ENCODE data around the gene TRIM45.
"Not testable (repeated sequence)": the region's sequence is repeated elsewhere in the genome, so short reads cannot be mapped to it uniquely, and the experiment has no call there.

The TRIM45 gene

GRCh38 chr1:117105722-117106121 lies 15.8 kb downstream of the TRIM45 start:
- Histone ChIP-seq H3K27ac (ENCODE audit: low read depth in 2 of 2, low read length in 2 of 2) (no peak overlapping the region), H3K9ac (ENCODE audit: low read depth in 1 of 2, low read length in 2 of 2) (no peak overlapping the region), H3K27me3 (ENCODE audit: control insufficient read depth in 2 of 2, insufficient read depth in 2 of 2, low read length in 2 of 2) (no peaks in the 10 kb centered on the region), H3K4me3 (ENCODE audit: low read length in 2 of 2) (no peak overlapping the region), H3K9me3 (ENCODE audit: control insufficient read depth in 2 of 2, low read length in 2 of 2) (no peaks in the 10 kb centered on the region), H3K4me1 (ENCODE audit: control insufficient read depth in 2 of 2, insufficient read depth in 2 of 2, low read length in 2 of 2) (no peaks in the 10 kb centered on the region), H3K36me3 (ENCODE audit: control insufficient read depth in 2 of 2, insufficient read depth in 2 of 2, low read length in 2 of 2) (peaks cover 13 to 17% of the 10 kb centered on the region in 2 donors)

- Histone ChIP-seq H3K4me1 (ENCODE audit: control insufficient read depth in 2 of 2, insufficient read depth in 2 of 2, low read length in 2 of 2) (no peaks in the 10 kb centered on the region), H3K9me3 (ENCODE audit: control insufficient read depth in 2 of 2, low read length in 2 of 2) (no peaks in the 10 kb centered on the region), H3K36me3 (ENCODE audit: control insufficient read depth in 2 of 2, insufficient read depth in 2 of 2, low read length in 2 of 2) (peaks cover 15 to 23% of the 10 kb centered on the region in 2 donors), H3K27me3 (ENCODE audit: control insufficient read depth in 2 of 2, insufficient read depth in 2 of 2, low read length in 2 of 2) (no peaks in the 10 kb centered on the region), H3K9ac (ENCODE audit: low read depth in 1 of 2, low read length in 2 of 2) (no peak overlapping the region), H3K27ac (ENCODE audit: low read depth in 2 of 2, low read length in 2 of 2) (no peak overlapping the region), H3K4me3 (ENCODE audit: low read length in 2 of 2) (no peak overlapping the region)
Measured at GRCh38 chr1:117104986-117105385, 16.6 kb downstream of the TRIM45 start.

- H3K4me3 ChIP-seq (ENCODE audit: low read length in 2 of 2); H3K27me3 ChIP-seq (ENCODE audit: control insufficient read depth in 2 of 2, insufficient read depth in 2 of 2, low read length in 2 of 2); H3K27ac ChIP-seq (ENCODE audit: low read depth in 2 of 2, low read length in 2 of 2); H3K4me1 ChIP-seq (ENCODE audit: control insufficient read depth in 2 of 2, insufficient read depth in 2 of 2, low read length in 2 of 2); H3K9ac ChIP-seq (ENCODE audit: low read depth in 1 of 2, low read length in 2 of 2); H3K9me3 ChIP-seq (ENCODE audit: control insufficient read depth in 2 of 2, low read length in 2 of 2): not testable (repeated sequence)
- peaks cover 34 to 35% of the 10 kb centered on the region in 2 donors for H3K36me3 ChIP-seq (ENCODE audit: control insufficient read depth in 2 of 2, insufficient read depth in 2 of 2, low read length in 2 of 2)
Measured at GRCh38 chr1:117101858-117102257, 19.7 kb downstream of the TRIM45 start.

GRCh38 chr1:117101334-117101733 lies 20.2 kb downstream of the TRIM45 start:
- Histone ChIP-seq H3K4me1 (ENCODE audit: control insufficient read depth in 2 of 2, insufficient read depth in 2 of 2, low read length in 2 of 2) (no peaks in the 10 kb centered on the region), H3K4me3 (ENCODE audit: low read length in 2 of 2) (no peak overlapping the region), H3K9ac (ENCODE audit: low read depth in 1 of 2, low read length in 2 of 2) (no peak overlapping the region), H3K27me3 (ENCODE audit: control insufficient read depth in 2 of 2, insufficient read depth in 2 of 2, low read length in 2 of 2) (no peaks in the 10 kb centered on the region), H3K9me3 (ENCODE audit: control insufficient read depth in 2 of 2, low read length in 2 of 2) (no peaks in the 10 kb centered on the region), H3K36me3 (ENCODE audit: control insufficient read depth in 2 of 2, insufficient read depth in 2 of 2, low read length in 2 of 2) (peaks cover 30 to 35% of the 10 kb centered on the region in 2 donors), H3K27ac (ENCODE audit: low read depth in 2 of 2, low read length in 2 of 2) (no peak overlapping the region)

DNA sequence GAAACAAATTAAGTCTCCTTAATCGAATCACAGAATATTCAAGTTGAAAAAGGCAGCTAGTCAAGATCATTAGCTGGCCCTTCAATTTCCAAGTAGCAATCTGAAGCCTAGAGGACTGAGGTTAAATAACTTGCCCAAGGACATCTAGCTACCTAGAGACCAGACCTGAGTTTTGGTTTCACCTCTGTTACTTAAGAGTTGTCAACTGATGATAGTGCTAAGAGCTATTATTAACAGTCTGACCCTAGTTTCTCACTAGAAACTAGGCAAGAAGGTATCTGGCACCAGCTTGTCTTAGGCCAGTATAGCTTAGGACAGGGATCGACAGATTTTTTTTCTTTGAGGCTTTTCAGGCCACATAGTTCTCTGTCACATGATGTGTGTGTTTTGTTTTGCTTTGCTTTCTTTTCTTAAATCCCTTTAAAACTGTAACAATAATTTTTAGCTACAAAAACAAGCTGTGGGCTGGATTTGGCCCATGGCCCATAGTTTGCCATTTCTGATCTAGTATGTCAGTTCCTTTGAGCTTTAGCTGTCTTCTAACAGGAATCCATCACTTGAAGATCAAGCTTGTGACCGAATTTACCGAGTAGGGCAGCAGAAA lies 23.2 kb downstream of the TRIM45 start:
- Histone ChIP-seq H3K9me3 (ENCODE audit: control insufficient read depth in 2 of 2, low read length in 2 of 2) (no peaks in the 10 kb centered on the region), H3K27ac (ENCODE audit: low read depth in 2 of 2, low read length in 2 of 2) (no peak overlapping the region), H3K4me3 (ENCODE audit: low read length in 2 of 2) (no peak overlapping the region), H3K27me3 (ENCODE audit: control insufficient read depth in 2 of 2, insufficient read depth in 2 of 2, low read length in 2 of 2) (no peaks in the 10 kb centered on the region), H3K9ac (ENCODE audit: low read depth in 1 of 2, low read length in 2 of 2) (no peak overlapping the region), H3K4me1 (ENCODE audit: control insufficient read depth in 2 of 2, insufficient read depth in 2 of 2, low read length in 2 of 2) (no peaks in the 10 kb centered on the region), H3K36me3 (ENCODE audit: control insufficient read depth in 2 of 2, insufficient read depth in 2 of 2, low read length in 2 of 2) (peaks cover 35 to 44% of the 10 kb centered on the region in 2 donors)

DNA sequence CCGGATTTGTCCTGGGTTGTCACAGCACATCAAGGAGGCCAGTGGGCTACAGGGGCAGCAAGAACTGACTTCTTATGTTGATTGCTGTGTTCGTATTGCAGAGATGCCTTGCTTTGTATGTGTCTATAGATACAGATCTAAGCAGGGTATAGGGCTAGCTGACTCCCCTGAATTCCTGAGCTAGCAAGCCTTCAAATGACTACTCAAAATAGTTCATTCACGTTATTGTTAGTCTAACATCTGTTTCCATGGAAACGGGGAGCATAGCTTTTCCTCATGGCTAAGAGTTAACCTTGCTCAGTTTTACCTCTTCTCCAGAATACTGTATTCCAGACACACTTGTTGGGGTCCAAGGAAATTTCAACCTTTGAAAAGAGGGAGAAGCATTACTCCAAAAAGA lies 24.1 kb downstream of the TRIM45 start:
- Histone ChIP-seq H3K27ac (ENCODE audit: low read depth in 2 of 2, low read length in 2 of 2) (no peak overlapping the region), H3K4me1 (ENCODE audit: control insufficient read depth in 2 of 2, insufficient read depth in 2 of 2, low read length in 2 of 2) (no peaks in the 10 kb centered on the region), H3K36me3 (ENCODE audit: control insufficient read depth in 2 of 2, insufficient read depth in 2 of 2, low read length in 2 of 2) (peaks cover 35 to 45% of the 10 kb centered on the region in 2 donors), H3K27me3 (ENCODE audit: control insufficient read depth in 2 of 2, insufficient read depth in 2 of 2, low read length in 2 of 2) (no peaks in the 10 kb centered on the region), H3K9ac (ENCODE audit: low read depth in 1 of 2, low read length in 2 of 2) (no peak overlapping the region), H3K4me3 (ENCODE audit: low read length in 2 of 2) (no peak overlapping the region), H3K9me3 (ENCODE audit: control insufficient read depth in 2 of 2, low read length in 2 of 2) (no peaks in the 10 kb centered on the region)

DNA sequence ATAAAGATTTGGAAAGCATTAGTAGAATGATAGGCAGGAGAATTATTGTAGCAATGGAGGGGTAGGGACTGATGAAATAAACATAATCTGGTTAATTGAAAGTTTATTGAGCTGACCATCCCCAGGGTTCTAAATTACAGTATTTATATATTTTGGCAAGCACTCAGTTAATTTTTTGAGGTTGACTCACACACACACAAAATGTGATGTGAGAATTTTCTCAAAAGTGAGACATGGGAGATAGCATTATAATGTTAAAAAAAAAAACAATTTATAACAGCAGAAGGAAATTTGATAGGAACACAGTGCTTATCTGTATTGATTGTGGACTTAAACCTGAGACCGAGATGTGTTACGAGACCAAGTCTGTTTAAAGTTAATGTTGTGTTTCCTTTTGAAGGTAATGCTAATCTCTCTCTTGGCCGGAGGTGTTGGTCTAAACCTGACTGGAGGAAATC lies 24.6 kb downstream of the TRIM45 start:
- Histone ChIP-seq H3K27ac (ENCODE audit: low read depth in 2 of 2, low read length in 2 of 2) (no peak overlapping the region), H3K27me3 (ENCODE audit: control insufficient read depth in 2 of 2, insufficient read depth in 2 of 2, low read length in 2 of 2) (no peaks in the 10 kb centered on the region), H3K4me3 (ENCODE audit: low read length in 2 of 2) (no peak overlapping the region), H3K9ac (ENCODE audit: low read depth in 1 of 2, low read length in 2 of 2) (no peak overlapping the region), H3K36me3 (ENCODE audit: control insufficient read depth in 2 of 2, insufficient read depth in 2 of 2, low read length in 2 of 2) (peaks cover 32 to 47% of the 10 kb centered on the region in 2 donors), H3K4me1 (ENCODE audit: control insufficient read depth in 2 of 2, insufficient read depth in 2 of 2, low read length in 2 of 2) (no peaks in the 10 kb centered on the region), H3K9me3 (ENCODE audit: control insufficient read depth in 2 of 2, low read length in 2 of 2) (no peaks in the 10 kb centered on the region)

- no peaks in the 10 kb centered on the region for H3K4me1 ChIP-seq (ENCODE audit: control insufficient read depth in 2 of 2, insufficient read depth in 2 of 2, low read length in 2 of 2)
- no peak overlapping the region for H3K9ac ChIP-seq (ENCODE audit: low read depth in 1 of 2, low read length in 2 of 2)
- no peak overlapping the region for H3K27ac ChIP-seq (ENCODE audit: low read depth in 2 of 2, low read length in 2 of 2)
- peaks cover 33 to 47% of the 10 kb centered on the region in 2 donors for H3K36me3 ChIP-seq (ENCODE audit: control insufficient read depth in 2 of 2, insufficient read depth in 2 of 2, low read length in 2 of 2)
- H3K27me3 ChIP-seq (ENCODE audit: control insufficient read depth in 2 of 2, insufficient read depth in 2 of 2, low read length in 2 of 2), result no peaks in the 10 kb centered on the region
- H3K9me3 ChIP-seq (ENCODE audit: control insufficient read depth in 2 of 2, low read length in 2 of 2), result no peaks in the 10 kb centered on the region
- H3K4me3 ChIP-seq (ENCODE audit: low read length in 2 of 2), result no peak overlapping the region
Measured at GRCh38 chr1:117094841-117095604, 26.5 kb downstream of the TRIM45 start.

GRCh38 chr1:117093870-117094621 lies 27.5 kb downstream of the TRIM45 start:
- H3K9me3 ChIP-seq (ENCODE audit: control insufficient read depth in 2 of 2, low read length in 2 of 2), result no peaks in the 10 kb centered on the region
- no peaks in the 10 kb centered on the region for H3K27me3 ChIP-seq (ENCODE audit: control insufficient read depth in 2 of 2, insufficient read depth in 2 of 2, low read length in 2 of 2)
- H3K36me3 ChIP-seq (ENCODE audit: control insufficient read depth in 2 of 2, insufficient read depth in 2 of 2, low read length in 2 of 2), result peaks cover 34 to 44% of the 10 kb centered on the region in 2 donors
- H3K9ac ChIP-seq (ENCODE audit: low read depth in 1 of 2, low read length in 2 of 2), result no peak overlapping the region
- H3K4me3 ChIP-seq (ENCODE audit: low read length in 2 of 2), result no peak overlapping the region
- peak overlapping the region in 1 of 2 donors; percentile 43 for H3K27ac ChIP-seq (ENCODE audit: low read depth in 2 of 2, low read length in 2 of 2)
- no peaks in the 10 kb centered on the region for H3K4me1 ChIP-seq (ENCODE audit: control insufficient read depth in 2 of 2, insufficient read depth in 2 of 2, low read length in 2 of 2)

DNA sequence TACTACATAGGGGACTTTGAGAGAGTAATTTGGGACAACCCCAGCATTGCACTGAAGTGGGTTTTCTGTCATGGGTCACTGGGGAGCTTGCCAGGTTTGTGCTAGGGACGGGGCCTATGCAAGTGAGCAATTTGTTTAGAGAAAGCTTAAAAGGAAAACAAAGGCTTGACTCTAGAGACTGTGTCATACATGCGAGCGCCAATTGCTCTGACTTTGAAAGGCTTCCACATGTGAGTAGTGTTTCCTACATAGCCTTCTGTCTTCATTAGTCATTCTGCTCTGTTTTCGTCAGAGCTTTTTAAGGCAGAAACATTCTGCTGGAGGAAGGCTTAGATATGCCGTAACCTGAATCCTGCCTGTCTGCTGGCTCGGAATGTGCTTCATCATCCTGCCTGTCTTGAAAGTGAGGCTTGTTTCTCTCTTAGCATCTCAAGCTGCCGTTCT lies 28.4 kb downstream of the TRIM45 start:
- H3K27me3 ChIP-seq (ENCODE audit: control insufficient read depth in 2 of 2, insufficient read depth in 2 of 2, low read length in 2 of 2), result no peaks in the 10 kb centered on the region
- H3K4me1 ChIP-seq (ENCODE audit: control insufficient read depth in 2 of 2, insufficient read depth in 2 of 2, low read length in 2 of 2), result no peaks in the 10 kb centered on the region
- peak overlapping the region in 1 of 2 donors; percentile 43 for H3K27ac ChIP-seq (ENCODE audit: low read depth in 2 of 2, low read length in 2 of 2)
- H3K9ac ChIP-seq (ENCODE audit: low read depth in 1 of 2, low read length in 2 of 2), result no peak overlapping the region
- H3K36me3 ChIP-seq (ENCODE audit: control insufficient read depth in 2 of 2, insufficient read depth in 2 of 2, low read length in 2 of 2), result peaks cover 31 to 44% of the 10 kb centered on the region in 2 donors
- H3K9me3 ChIP-seq (ENCODE audit: control insufficient read depth in 2 of 2, low read length in 2 of 2), result no peaks in the 10 kb centered on the region
- H3K4me3 ChIP-seq (ENCODE audit: low read length in 2 of 2), result no peak overlapping the region
